GM15510 (cell line): ENCODE results near the gene FNDC3B.

Experiments
- POLR2A ChIP-seq: IDR thresholded peaks from 3 replicates; pipeline ENCODE4 v1.6.1; 2011; ENCODE audit warnings: borderline replicate concordance; ENCODE audit not compliant: insufficient read length; ENCODE audit errors: extremely low read depth

The FNDC3B gene

GRCh38 chr3:172300187-172300586, 260.8 kb downstream of the FNDC3B start:
- TF ChIP-seq POLR2A = no peak

- no peak for TF ChIP-seq POLR2A
Measured at GRCh38 chr3:172300862-172301261, 261.5 kb downstream of the FNDC3B start.

- TF ChIP-seq POLR2A = no peak
Measured at GRCh38 chr3:172302203-172302602, 262.8 kb downstream of the FNDC3B start.

- no peak for TF ChIP-seq POLR2A
Measured at GRCh38 chr3:172303181-172303580, 263.8 kb downstream of the FNDC3B start.

GRCh38 chr3:172303941-172304558, 264.7 kb downstream of the FNDC3B start:
- no peak for TF ChIP-seq POLR2A

- no peak for TF ChIP-seq POLR2A
Measured at GRCh38 chr3:172305552-172305951, 266.2 kb downstream of the FNDC3B start.

GRCh38 chr3:172305974-172306373, 266.6 kb downstream of the FNDC3B start:
- no peak for TF ChIP-seq POLR2A

GRCh38 chr3:172307141-172307560, 267.8 kb downstream of the FNDC3B start:
- no peak for TF ChIP-seq POLR2A

- TF ChIP-seq POLR2A = no peak
Measured at GRCh38 chr3:172309059-172309458, 269.7 kb downstream of the FNDC3B start.

- no peak for TF ChIP-seq POLR2A
Measured at GRCh38 chr3:172309741-172310427, 270.5 kb downstream of the FNDC3B start.

- no peak for TF ChIP-seq POLR2A
Measured at GRCh38 chr3:172310428-172310760, 271.0 kb downstream of the FNDC3B start.

- TF ChIP-seq POLR2A = no peak
Measured at GRCh38 chr3:172311217-172311616, 271.8 kb downstream of the FNDC3B start.

GRCh38 chr3:172312001-172312400, 272.6 kb downstream of the FNDC3B start:
- no peak for TF ChIP-seq POLR2A

GRCh38 chr3:172312711-172313110, 273.3 kb downstream of the FNDC3B start:
- TF ChIP-seq POLR2A = no peak

- no peak for TF ChIP-seq POLR2A
Measured at GRCh38 chr3:172313671-172314070, 274.3 kb downstream of the FNDC3B start.

- TF ChIP-seq POLR2A = no peak
Measured at GRCh38 chr3:172314591-172315160, 275.3 kb downstream of the FNDC3B start.
